Retinal pigment epithelial cell (primary cell): ENCODE results near the gene RFPL4A.

ENCODE experiments used
- DNase-seq: peaks from one replicate; pipeline ENCODE4 v3.0.0-alpha.2; 2010; ENCODE audit warnings: low read depth
- H3K4me3 ChIP-seq: 2 replicates; pipeline ENCODE4 v1.5.1; 2011; ENCODE audit warnings: mild to moderate bottlenecking, low read length, control low read depth, moderate library complexity
- TF ChIP-seq, protein P1 (sequence below): conservative IDR thresholded peaks from 2 replicates; pipeline ENCODE4 v1.5.1; 2011; ENCODE audit warnings: low read depth, low read length, control low read depth, inconsistent platforms

Gene RFPL4A

DNA sequence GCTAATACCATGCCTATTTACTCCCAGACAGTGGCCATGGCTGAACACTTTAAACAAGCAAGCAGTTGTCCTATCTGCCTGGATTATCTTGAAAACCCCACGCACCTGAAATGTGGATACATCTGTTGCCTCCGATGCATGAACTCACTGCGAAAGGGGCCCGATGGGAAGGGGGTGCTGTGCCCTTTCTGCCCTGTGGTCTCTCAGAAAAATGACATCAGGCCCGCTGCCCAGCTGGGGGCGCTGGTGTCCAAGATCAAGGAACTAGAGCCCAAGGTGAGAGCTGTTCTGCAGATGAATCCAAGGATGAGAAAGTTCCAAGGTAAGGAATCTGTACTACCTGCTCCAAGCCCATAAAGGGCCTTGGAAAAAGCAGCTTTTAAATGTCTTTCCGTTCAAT, 18.6 kb downstream of the RFPL4A start:
- DNase-seq: no peak
- TF ChIP-seq, protein P1, sequence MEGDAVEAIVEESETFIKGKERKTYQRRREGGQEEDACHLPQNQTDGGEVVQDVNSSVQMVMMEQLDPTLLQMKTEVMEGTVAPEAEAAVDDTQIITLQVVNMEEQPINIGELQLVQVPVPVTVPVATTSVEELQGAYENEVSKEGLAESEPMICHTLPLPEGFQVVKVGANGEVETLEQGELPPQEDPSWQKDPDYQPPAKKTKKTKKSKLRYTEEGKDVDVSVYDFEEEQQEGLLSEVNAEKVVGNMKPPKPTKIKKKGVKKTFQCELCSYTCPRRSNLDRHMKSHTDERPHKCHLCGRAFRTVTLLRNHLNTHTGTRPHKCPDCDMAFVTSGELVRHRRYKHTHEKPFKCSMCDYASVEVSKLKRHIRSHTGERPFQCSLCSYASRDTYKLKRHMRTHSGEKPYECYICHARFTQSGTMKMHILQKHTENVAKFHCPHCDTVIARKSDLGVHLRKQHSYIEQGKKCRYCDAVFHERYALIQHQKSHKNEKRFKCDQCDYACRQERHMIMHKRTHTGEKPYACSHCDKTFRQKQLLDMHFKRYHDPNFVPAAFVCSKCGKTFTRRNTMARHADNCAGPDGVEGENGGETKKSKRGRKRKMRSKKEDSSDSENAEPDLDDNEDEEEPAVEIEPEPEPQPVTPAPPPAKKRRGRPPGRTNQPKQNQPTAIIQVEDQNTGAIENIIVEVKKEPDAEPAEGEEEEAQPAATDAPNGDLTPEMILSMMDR: no peak

DNA sequence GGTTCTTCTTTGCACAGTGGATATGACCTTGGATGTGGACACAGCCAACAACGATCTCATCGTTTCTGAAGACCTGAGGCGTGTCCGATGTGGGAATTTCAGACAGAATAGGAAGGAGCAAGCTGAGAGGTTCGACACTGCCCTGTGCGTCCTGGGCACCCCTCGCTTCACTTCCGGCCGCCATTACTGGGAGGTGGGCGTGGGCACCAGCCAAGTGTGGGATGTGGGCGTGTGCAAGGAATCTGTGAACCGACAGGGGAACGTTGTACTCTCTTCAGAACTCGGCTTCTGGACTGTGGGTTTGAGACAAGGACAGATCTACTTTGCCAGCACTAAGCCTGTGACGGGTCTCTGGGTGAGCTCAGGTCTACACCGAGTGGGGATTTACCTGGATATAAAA, 19.4 kb downstream of the RFPL4A start:
- no peak overlapping the region for H3K4me3 ChIP-seq
- DNase-seq: no peak
- TF ChIP-seq, protein P1: no peak

More for the DNA sequence above, 18.6 kb downstream of the RFPL4A start:
- H3K4me3 ChIP-seq: no peak overlapping the region

DNA sequence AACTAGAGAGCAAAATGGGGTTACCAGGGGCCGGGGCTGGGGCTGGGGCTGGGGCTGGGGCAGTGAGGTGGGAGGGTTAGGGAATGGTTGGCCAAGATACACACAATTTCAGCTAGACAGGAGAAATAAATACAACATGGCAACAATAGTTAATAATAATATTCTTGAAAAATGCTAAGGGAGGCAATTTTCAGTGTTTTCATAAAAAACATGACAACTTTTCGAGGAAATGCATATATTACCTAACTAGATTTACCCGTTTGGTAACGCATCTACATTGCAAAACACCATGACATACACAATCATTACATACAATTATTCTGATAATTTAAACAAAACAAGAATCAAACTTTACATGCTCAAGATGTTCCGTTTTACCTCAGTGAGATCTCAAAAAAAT, 22.2 kb downstream of the RFPL4A start:
- DNase-seq: no peak
- TF ChIP-seq, protein P1: no peak

DNA sequence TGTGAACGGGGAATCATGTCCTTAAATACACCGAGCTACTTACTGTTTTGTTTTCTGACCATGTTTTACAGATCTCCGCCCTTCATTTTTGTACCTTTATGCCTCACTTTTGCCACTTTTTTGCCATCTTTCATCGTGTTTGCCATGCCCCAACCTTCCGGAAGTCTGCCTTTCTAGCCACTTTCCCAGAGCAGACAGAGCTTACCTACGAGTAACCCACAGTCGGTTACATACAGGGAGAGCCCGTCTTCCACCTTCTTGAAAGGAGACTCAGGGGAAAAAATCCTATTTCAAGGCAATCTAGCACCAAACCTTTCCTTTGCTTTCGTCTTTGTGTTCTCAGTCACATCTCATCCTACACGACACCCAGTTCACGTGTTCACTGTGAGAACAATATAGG, 36.1 kb downstream of the RFPL4A start:
- no peak for DNase-seq
- TF ChIP-seq, protein P1: no peak
- no peak overlapping the region for H3K4me3 ChIP-seq

More for the DNA sequence above, 22.2 kb downstream of the RFPL4A start:
- no peak overlapping the region for H3K4me3 ChIP-seq

DNA sequence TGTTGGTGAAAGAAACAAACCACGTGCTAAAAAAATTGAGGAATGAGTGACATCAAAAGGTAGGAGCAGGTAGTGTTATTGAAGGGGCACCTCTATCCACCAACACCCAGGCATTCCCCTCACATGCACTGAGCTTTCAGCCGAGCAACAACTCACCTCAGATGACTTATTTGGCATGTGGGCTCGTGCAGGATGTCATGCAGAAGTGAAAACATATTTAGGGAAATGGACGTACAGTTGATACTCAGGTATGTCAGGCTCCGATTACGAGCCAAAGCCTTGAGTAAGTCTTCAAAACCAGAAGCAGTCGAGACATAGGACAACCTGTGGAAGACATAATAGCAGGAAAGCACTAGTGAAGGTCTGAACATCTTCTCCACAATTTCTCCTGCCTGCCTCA, 42.5 kb downstream of the RFPL4A start:
- no peak for DNase-seq
- no peak overlapping the region for H3K4me3 ChIP-seq
- TF ChIP-seq, protein P1: no peak

DNA sequence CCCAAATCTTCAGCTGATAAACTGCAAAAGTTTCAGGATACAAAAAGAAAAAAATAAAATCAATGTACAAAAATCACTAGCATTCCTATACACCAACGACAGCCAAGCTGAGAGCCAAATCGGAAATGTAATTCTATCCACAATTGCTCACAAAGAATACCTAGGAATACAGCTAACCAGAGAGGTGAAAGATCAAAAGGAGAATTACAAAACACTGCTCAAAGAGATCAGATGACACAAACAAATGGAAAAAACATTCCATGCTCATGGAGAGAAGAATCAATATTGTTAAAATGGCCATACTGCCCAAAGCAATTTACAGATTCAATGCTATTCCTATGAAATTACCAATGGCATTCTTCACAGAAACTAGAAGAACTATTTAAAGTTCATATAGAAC, 43.4 kb downstream of the RFPL4A start:
- TF ChIP-seq, protein P1: no peak
- no peak overlapping the region for H3K4me3 ChIP-seq
- DNase-seq: no peak

DNA sequence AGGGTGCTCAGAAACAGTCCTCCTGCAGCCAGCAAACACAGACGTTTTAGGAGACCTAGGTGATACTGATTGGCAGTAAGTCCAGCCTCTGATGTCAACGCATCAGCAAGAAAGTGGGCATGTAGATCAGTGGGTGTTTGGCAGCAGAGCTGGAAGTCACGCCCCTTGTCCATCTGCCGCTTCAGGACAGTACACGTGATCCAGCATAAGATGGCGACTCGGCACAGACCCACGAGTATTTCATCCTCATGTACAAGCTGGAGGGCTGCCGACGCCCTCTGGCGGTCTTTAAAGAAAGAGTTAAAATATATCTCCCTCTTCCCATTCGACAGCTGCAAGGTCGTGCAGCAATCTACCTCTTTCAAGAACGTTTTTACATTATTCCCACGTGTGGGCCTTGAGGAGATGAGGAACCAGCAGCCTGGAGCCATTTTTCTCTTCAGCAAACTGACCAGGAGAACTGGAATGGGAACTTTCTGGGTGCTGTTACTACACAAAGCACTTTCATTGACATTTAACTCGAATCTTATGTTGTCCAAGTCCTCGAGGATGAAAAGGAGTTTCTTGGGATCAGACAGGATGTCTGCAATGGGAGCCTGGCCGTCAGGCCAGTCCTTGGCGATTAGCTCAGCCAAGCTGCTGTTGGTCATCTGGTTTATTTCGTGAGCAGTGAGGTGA, 50.6 kb downstream of the RFPL4A start:
- no peak overlapping the region for H3K4me3 ChIP-seq
- TF ChIP-seq, protein P1: no peak
- DNase-seq: no peak
